Lower leg skin (tissue), 3 donors: ENCODE results near the gene CSF3R.

Experiments
- POLR2A ChIP-seq, 2 donors: fragments of 450-650 bp; IDR thresholded peaks; one replicate each; pipeline ENCODE4 v1.6.1; 2016 to 2017; ENCODE audit warnings: antibody characterized with exemption in 2 of 2, mild to moderate bottlenecking in 1 of 2, moderate library complexity in 1 of 2
- TF ChIP-seq, protein P1 (sequence below), 3 donors: fragments of 450-650 bp; IDR thresholded peaks; one replicate each; pipeline ENCODE4 v1.5.1; 2016; ENCODE audit warnings: antibody characterized with exemption in 3 of 3, mild to moderate bottlenecking in 3 of 3, moderate library complexity in 2 of 3

DNA sequence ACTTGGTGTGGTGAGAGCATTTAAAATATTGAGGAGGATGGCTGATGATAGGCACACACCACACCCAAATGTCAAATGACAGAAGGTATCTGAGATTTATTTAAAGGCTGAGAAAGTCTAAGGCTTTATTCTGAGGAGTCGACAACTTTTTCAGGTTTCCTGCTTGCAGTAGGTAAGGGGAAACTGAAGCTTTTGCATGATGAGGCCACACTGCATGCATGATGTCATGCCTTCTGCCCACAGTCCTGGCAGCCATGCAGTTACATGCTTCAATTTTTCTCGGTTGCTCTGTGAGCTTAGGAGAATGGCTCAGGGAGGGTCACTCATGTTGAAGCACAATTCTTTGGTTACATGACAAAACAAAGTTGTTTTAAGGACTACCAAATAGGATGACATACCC, 39.4 kb downstream of the CSF3R start:
- TF ChIP-seq, protein P1, sequence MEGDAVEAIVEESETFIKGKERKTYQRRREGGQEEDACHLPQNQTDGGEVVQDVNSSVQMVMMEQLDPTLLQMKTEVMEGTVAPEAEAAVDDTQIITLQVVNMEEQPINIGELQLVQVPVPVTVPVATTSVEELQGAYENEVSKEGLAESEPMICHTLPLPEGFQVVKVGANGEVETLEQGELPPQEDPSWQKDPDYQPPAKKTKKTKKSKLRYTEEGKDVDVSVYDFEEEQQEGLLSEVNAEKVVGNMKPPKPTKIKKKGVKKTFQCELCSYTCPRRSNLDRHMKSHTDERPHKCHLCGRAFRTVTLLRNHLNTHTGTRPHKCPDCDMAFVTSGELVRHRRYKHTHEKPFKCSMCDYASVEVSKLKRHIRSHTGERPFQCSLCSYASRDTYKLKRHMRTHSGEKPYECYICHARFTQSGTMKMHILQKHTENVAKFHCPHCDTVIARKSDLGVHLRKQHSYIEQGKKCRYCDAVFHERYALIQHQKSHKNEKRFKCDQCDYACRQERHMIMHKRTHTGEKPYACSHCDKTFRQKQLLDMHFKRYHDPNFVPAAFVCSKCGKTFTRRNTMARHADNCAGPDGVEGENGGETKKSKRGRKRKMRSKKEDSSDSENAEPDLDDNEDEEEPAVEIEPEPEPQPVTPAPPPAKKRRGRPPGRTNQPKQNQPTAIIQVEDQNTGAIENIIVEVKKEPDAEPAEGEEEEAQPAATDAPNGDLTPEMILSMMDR (IDR thresholded peaks at IDR 0.05) = no peak
- no peak for TF ChIP-seq POLR2A (IDR thresholded peaks at IDR 0.05)
